ENCODE results near the gene BDNF. TPM values are rescaled to one million over a fixed set of nuclear protein-coding genes. Genes with fewer than 3 reads are reported as not detected.

Gene BDNF
- total RNA-seq, 2 experiments from 2014 or later = not detected

DNA sequence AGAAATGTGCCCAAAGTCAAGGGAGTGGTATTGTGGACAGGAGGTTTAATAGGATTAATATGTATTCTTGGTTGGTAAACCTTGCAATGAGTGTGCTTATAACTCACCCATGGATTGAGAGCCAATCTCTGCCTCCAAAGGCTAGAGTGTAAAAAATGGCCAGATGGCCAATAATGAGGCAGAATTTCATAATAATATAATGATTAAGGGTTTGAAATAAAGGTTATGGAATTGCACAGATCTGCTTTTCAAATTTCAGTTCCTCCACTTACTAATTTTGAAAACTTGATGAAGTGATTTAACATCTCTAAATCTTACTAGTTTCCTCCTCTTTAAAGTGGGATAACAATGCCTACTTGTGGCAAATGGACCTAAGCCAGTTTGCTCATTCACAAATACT is 94.8 kb downstream of the BDNF start:
- Mint-ChIP-seq H3K4me3 (no peak overlapping the region), H3K4me1 (no peaks in the 10 kb centered on the region), H3K36me3 (ENCODE audit: low read depth) (no peaks in the 10 kb centered on the region), H3K27me3 (no peaks in the 10 kb centered on the region), H3K27ac (no peak overlapping the region), H3K9me3 (no peaks in the 10 kb centered on the region)
- DNase-seq = no peak
- POLR2A ChIA-PET = no interaction called here
- CTCF ChIA-PET = no interaction called here

Other genes with a start within 250 kb of the BDNF start
- gene LGR4, start 227.7 kb downstream of the BDNF start, total RNA-seq = under 1 TPM in 1 of 2 experiments, not detected in 1; 0.10 TPM
- gene LIN7C, start 193.7 kb downstream of the BDNF start, total RNA-seq = 10 to 100 TPM; 24.2 to 24.9 TPM